Mucosa of stomach (tissue), 1 donor: Measurements from ENCODE around the gene TIGD3.

Source experiments
- H3K27me3 ChIP-seq: one replicate; pipeline ENCODE4 v1.7.0; 2013; ENCODE audit warnings: mild to moderate bottlenecking, low read length; ENCODE audit not compliant: control insufficient read depth, insufficient read depth
- H3K36me3 ChIP-seq: one replicate; pipeline ENCODE4 v1.7.0; 2013; ENCODE audit warnings: low read length; ENCODE audit not compliant: control insufficient read depth, insufficient read depth
- H3K4me1 ChIP-seq: one replicate; pipeline ENCODE4 v1.7.0; 2013; ENCODE audit warnings: mild to moderate bottlenecking, low read length; ENCODE audit not compliant: control insufficient read depth, insufficient read depth
- H3K4me3 ChIP-seq: one replicate; pipeline ENCODE4 v1.7.0; 2013; ENCODE audit warnings: low read length
- H3K9ac ChIP-seq: one replicate; pipeline ENCODE4 v1.7.0; 2013; ENCODE audit warnings: mild to moderate bottlenecking, low read length, moderate library complexity
- H3K9me3 ChIP-seq: one replicate; pipeline ENCODE4 v1.7.0; 2013; ENCODE audit warnings: mild to moderate bottlenecking, low read length, moderate library complexity; ENCODE audit not compliant: control insufficient read depth
- donor health status: Pancreatic carcinoma.

Gene TIGD3

DNA sequence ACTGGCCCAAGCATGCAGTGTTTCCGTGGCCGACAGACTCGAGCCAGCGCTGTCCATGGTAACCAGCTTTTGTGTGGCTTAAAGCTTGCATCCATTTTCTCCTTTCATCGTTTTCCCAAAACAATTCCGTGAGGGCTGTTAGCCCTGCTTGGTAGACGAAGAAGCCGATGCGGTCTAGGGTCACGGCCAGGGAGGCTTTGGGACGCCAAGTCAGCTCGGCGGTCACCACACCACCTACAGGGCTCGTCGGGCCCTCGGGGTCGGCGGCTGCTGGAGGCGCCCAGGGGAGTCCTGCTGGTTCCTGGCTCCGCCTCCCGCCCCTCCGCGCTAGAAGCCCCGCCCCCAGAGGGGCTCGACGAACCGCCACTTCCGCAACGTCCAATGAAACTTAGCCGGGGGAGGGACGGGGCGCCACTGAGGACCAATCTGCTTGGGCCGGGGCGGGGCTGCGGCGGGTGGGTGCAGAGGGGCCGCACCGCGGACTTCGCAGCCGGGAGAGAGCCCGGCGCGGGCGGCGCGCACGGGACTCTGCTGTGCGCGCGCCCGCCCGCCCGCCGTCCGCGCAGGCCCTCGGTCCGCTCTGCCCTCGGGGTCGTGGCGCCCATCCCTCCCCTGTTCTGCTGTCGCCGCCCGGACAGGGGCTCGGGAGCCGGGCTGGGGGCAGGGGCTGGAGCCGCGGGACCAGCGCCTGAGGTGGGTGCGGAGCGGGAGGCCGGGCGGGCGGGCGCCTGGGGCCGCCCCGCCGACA lies at the start of gene TIGD3:
TIGD3 (plus strand) TSS at position 487 of the 748 bp plus-strand sequence. CDS start 1,058 bp downstream, outside the sequence.
- Histone ChIP-seq H3K27me3 (peaks cover 20% of the 10 kb centered on the region), H3K9me3 (no peaks in the 10 kb centered on the region), H3K4me1 (peaks cover 26% of the 10 kb centered on the region), H3K4me3 (peak within 1 kb of the TSS; percentile 25), H3K9ac (peak within 1 kb of the TSS; percentile 39), H3K36me3 (peaks cover 5% of the 10 kb centered on the region)

DNA sequence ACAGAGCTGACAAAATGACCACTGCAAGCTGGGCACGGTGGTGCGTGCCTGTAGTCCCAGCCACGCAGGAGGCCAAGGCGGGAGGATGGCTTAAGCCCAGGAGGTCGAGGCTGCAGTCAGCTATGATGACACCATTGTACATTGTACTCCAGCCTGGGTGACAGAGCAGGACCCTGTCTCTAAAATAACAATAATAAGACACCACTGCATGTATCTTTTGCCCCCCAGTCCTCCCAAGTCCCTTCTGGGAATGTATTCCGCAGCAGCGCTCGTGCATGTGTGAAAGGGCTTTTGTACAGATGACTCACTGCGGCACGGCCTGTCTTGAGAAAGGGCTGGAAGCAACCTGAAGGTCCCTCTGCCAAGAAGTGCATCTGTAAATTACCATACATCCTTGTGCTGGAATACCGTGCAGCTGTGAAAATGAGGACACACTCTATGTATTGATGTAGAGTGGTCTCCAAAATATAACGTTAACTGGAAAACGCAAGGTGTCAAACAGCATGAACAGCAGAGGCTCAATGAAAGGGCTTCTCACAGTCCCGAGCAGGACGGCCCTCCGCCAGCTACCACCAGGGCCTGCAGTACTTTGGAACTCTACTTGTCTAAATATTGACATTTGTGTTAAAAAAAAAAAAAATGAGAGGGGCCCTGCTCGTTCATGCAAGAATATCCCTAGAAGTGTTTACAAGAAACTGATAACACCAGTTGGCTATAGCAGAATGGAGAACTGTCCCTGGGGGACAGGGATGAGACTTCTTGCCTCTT lies 48.9 kb upstream of the TIGD3 start:
- no peaks in the 10 kb centered on the region for H3K36me3 ChIP-seq
- peaks cover 36% of the 10 kb centered on the region for H3K4me1 ChIP-seq
- H3K9me3 ChIP-seq = no peaks in the 10 kb centered on the region
- no peaks in the 10 kb centered on the region for H3K27me3 ChIP-seq
- H3K4me3 ChIP-seq = no peak overlapping the region
- no peak overlapping the region for H3K9ac ChIP-seq

DNA sequence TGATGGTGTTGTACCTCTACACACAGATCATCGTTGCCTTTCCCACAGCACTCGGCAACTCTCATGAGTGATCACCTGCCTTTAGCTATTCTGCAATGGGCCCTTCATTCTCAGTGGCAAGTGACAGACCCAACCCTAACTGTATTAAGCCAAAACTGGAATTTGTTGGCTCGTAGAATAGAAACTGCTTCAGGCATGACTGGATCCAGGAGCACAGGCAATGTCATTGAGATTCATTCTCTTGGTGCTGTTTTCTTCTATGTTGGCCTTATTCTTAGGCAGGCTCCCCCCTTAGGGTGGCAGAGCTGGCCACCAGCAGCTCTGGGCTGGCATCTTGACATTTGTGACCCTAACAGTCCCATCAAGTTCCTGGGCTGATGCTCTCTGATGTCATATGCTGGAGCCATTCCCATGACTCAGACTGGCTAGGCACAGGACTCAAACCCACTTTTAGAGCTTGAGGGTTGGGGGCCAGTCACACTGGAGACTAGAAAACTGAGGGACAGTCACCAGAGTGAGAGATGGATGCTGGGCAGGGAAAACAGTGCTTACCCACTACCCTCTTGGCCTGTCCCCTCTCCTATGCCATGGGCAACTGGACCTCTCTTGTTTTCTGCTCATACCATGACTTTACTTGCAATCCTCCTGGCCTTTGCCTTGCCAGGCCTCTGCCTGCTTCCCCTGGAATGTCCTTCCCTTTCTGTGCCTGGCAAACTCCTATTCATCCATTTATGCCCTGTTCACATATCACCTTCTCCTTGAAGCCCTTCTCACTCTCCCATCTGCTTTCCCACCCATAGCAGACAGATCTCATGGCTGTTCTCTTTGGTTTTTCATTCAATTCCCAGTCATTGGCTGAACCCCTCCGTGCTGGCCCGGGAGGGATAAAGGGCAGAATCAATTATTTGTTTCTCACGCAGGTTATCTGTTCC lies 47.0 kb upstream of the TIGD3 start:
- H3K9ac ChIP-seq = no peak overlapping the region
- H3K36me3 ChIP-seq = no peaks in the 10 kb centered on the region
- H3K9me3 ChIP-seq = no peaks in the 10 kb centered on the region
- no peaks in the 10 kb centered on the region for H3K27me3 ChIP-seq
- peaks cover 36% of the 10 kb centered on the region for H3K4me1 ChIP-seq
- H3K4me3 ChIP-seq = no peak overlapping the region

- Histone ChIP-seq H3K9ac (no peak overlapping the region), H3K36me3 (no peaks in the 10 kb centered on the region), H3K9me3 (no peaks in the 10 kb centered on the region), H3K4me3 (no peak overlapping the region), H3K4me1 (peaks cover 36% of the 10 kb centered on the region), H3K27me3 (no peaks in the 10 kb centered on the region)
Observed at GRCh38 chr11:65308281-65308891, 46.2 kb upstream of the TIGD3 start.

DNA sequence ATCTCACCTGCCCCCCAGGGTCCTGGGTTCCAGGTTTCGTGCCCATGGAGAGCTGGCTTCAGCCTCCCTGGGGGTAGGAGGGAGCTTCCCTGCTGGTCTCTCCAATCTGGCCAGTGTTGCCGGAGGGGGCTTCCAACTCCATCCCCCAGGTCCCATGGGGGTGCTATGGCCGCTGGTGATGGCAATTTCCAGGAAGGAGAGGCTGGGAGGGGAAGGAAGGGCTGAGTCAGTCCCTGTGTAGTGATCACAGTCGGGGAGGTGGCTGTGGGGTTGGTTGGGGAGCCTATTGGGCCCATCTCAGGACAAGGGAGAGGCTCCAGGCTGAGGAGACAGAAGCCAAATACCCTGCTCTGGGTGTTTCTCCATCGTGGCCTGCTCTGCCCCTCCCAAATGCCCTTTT lies 45.5 kb upstream of the TIGD3 start:
- Histone ChIP-seq H3K27me3 (no peaks in the 10 kb centered on the region), H3K4me1 (peaks cover 43% of the 10 kb centered on the region), H3K9ac (no peak overlapping the region), H3K9me3 (no peaks in the 10 kb centered on the region), H3K4me3 (no peak overlapping the region), H3K36me3 (no peaks in the 10 kb centered on the region)

GRCh38 chr11:65310215-65310614 lies 44.3 kb upstream of the TIGD3 start:
- Histone ChIP-seq H3K27me3 (no peaks in the 10 kb centered on the region), H3K4me1 (peaks cover 37% of the 10 kb centered on the region), H3K4me3 (no peak overlapping the region), H3K9me3 (no peaks in the 10 kb centered on the region), H3K36me3 (no peaks in the 10 kb centered on the region), H3K9ac (no peak overlapping the region)

DNA sequence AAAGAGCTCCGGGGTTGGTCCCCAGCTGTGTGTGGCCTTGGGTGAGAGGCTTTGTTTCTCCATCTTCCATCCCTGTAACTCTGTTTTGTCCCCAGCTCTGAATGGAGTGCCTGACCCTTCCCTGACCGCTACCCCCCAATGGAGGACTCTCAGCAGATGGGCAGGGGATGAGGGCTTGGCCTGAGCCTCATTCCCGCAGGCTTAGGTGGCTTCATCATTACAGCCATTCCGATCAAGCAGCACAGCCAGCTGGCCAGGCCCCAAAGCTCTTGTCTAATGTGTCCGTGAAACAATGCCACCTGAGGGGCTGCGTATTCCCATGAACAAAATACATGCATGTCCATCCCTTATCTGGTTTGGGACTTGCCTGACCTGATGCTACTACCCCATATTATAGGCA lies 43.8 kb upstream of the TIGD3 start:
- no peaks in the 10 kb centered on the region for H3K36me3 ChIP-seq
- no peak overlapping the region for H3K9ac ChIP-seq
- no peaks in the 10 kb centered on the region for H3K9me3 ChIP-seq
- peaks cover 37% of the 10 kb centered on the region for H3K4me1 ChIP-seq
- no peak overlapping the region for H3K4me3 ChIP-seq
- H3K27me3 ChIP-seq = no peaks in the 10 kb centered on the region

DNA sequence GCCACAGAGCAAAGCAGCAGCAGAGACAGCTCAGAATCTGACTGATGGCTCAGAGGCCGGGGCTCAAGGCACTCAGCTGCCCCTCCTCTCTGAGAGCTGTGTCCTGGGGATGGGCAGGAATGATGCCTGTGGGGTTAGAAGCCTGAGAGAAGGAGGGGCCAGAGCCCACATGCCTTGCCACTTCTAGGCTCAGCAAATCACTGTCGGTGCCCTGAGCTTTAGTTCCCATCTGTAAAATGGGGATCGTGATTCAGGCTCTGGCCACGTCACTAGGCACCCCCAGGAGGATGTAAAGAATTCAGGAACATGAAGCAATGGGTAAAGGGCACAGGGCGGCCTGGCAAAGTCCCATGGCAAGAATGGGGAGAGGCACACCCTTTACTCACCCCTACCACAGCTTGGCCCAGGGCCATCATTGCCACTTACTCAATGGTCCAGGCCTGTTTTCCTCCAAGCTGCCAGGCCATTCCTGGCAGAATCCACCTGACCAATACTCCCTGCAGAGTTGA lies 43.3 kb upstream of the TIGD3 start:
- no peaks in the 10 kb centered on the region for H3K27me3 ChIP-seq
- H3K4me1 ChIP-seq = peaks cover 38% of the 10 kb centered on the region
- no peaks in the 10 kb centered on the region for H3K9me3 ChIP-seq
- no peak overlapping the region for H3K9ac ChIP-seq
- no peak overlapping the region for H3K4me3 ChIP-seq
- H3K36me3 ChIP-seq = no peaks in the 10 kb centered on the region

GRCh38 chr11:65314501-65315203 lies 39.9 kb upstream of the TIGD3 start, which contains the start of gene CDC42EP2:
TSS of gene CDC42EP2 (plus strand) at chr11:65314866. CDS start at chr11:65320899, 6,033 bp downstream.
- Histone ChIP-seq H3K27me3 (no peaks in the 10 kb centered on the region), H3K9me3 (no peaks in the 10 kb centered on the region), H3K4me3 (peak within 1 kb of the TSS; percentile 63), H3K4me1 (peaks cover 38% of the 10 kb centered on the region), H3K36me3 (no peaks in the 10 kb centered on the region), H3K9ac (peak within 1 kb of the TSS; percentile 70)

DNA sequence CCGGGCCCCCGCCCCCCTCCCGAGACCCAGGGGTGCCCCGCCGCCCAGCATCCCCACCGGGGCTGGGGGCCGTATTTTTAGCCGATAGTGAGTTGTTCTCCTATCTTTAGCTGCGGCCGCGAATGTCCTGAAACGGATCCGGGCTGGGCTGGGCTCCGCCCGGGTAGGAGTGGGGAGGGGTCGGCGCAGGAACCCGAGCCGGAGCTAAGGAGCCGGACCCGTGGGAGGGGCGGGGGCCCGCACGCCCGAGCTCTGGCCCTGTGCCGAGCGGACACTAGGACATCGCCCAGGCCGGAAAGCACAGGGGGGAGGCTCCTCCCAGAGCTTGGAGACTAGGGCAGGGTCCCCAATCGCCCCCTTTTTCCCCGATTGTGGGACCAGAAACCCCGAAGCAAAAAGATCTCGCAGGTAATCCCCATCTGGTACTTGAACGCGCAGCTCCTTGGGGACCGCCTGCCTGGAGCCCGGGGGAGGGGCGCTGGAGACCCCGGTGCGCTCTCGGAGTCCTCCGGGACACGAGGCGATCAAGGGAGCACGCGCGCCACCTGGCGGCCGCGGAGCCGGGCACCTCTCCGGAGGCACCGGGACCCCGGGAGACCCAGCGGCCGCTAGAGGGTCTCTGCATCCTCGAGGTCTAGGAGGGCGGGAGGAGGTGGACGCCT lies 39.2 kb upstream of the TIGD3 start:
- Histone ChIP-seq H3K9ac (peak overlapping the region; percentile 70), H3K36me3 (no peaks in the 10 kb centered on the region), H3K4me3 (peak overlapping the region; percentile 63), H3K9me3 (no peaks in the 10 kb centered on the region), H3K27me3 (no peaks in the 10 kb centered on the region), H3K4me1 (peaks cover 38% of the 10 kb centered on the region)
